Measurements from ENCODE around the gene MORN3.
"Not testable (repeated sequence)": the region's sequence is repeated elsewhere in the genome, so short reads cannot be mapped to it uniquely, and the experiment has no call there.

MORN3 gene

DNA sequence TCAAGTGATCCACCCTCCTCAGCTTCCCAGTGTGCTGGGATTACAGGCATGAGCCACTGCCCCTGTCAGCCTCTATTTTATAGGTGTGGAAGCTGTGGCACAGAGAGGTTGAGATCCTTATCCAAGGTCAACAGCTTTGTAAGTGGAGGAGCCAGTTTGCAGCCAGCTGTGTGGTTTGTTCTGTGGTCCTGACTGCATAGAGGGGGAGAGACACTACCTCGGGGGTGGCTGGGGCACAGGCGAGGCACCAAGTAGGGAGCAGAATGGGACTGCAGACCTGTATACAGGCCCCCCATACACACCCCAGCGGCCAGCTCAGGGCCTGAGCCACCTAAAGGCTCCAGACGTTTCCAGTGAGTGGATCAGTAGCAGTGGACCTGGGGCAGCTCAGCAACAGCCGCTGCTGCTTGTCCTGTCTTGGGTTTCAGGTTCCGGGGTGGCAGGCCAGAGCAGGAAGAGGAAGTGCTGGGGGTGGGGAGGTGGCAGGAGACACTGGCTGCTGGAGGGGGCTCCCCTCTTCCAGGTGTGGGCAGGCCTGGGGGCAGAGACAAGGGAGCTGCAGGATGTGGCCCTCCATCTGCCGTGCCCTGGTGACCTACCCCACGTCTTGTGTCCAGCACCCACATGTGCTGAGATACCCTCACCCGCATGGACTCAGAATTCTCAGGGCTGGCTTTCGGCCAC, 32.1 kb downstream of the MORN3 start:
- Histone ChIP-seq H3K4me3 (ENCODE audit: low read depth, low read length) (no peak overlapping the region), H3K9me3 (no peaks in the 10 kb centered on the region), H3K27me3 (no peaks in the 10 kb centered on the region), H3K4me1 (peaks cover 9% of the 10 kb centered on the region), H3K36me3 (peaks cover 4% of the 10 kb centered on the region; the same call in 1 of the 2 replicates)
- DNase-seq = no peak
- TF ChIP-seq, protein P1, sequence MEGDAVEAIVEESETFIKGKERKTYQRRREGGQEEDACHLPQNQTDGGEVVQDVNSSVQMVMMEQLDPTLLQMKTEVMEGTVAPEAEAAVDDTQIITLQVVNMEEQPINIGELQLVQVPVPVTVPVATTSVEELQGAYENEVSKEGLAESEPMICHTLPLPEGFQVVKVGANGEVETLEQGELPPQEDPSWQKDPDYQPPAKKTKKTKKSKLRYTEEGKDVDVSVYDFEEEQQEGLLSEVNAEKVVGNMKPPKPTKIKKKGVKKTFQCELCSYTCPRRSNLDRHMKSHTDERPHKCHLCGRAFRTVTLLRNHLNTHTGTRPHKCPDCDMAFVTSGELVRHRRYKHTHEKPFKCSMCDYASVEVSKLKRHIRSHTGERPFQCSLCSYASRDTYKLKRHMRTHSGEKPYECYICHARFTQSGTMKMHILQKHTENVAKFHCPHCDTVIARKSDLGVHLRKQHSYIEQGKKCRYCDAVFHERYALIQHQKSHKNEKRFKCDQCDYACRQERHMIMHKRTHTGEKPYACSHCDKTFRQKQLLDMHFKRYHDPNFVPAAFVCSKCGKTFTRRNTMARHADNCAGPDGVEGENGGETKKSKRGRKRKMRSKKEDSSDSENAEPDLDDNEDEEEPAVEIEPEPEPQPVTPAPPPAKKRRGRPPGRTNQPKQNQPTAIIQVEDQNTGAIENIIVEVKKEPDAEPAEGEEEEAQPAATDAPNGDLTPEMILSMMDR (IDR thresholded peaks at IDR 0.05; ENCODE audit: low read depth, low read length) = no peak

DNA sequence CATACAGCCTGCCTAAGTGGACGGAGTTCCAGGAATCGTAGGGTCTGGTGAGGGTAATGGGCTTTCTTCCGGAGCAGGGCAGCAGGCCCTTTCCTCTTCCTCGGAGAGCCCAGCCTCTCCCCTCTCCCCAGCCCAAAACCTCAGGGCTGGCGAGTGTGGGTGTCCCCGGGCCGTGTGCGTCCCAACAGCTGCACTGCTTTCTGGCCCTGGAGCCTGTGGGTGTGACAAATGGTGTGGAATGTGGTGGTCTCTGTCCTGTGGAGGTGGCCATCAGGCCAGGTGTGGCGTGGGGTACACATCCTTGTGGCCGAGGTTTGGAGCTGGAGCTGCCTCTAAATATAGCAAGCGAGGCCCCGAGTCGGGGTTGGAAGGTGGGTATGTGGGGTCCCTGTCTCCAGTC, 34.6 kb downstream of the MORN3 start:
- Histone ChIP-seq H3K4me1 (peaks cover 13% of the 10 kb centered on the region), H3K36me3 (peaks cover 6% of the 10 kb centered on the region), H3K27me3 (no peaks in the 10 kb centered on the region), H3K9me3 (no peaks in the 10 kb centered on the region), H3K4me3 (ENCODE audit: low read depth, low read length) (no peak overlapping the region)
- DNase-seq = no peak
- TF ChIP-seq, protein P1 (IDR thresholded peaks at IDR 0.05; ENCODE audit: low read depth, low read length) = no peak

DNA sequence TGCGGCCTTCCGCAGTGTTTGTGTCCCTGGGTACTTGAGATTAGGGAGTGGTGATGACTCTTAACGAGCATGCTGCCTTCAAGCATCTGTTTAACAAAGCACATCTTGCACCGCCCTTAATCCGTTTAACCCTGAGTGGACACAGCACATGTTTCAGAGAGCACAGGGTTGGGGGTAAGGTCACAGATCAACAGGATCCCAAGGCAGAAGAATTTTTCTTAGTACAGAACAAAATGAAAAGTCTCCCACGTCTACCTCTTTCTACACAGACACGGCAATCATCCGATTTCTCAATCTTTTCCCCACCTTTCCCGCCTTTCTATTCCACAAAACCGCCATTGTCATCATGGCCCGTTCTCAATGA, 35.6 kb downstream of the MORN3 start:
- not testable (repeated sequence) for H3K4me3 ChIP-seq (ENCODE audit: low read depth, low read length); H3K36me3 ChIP-seq; H3K27me3 ChIP-seq; H3K9me3 ChIP-seq; DNase-seq
- peaks cover 13% of the 10 kb centered on the region for H3K4me1 ChIP-seq

DNA sequence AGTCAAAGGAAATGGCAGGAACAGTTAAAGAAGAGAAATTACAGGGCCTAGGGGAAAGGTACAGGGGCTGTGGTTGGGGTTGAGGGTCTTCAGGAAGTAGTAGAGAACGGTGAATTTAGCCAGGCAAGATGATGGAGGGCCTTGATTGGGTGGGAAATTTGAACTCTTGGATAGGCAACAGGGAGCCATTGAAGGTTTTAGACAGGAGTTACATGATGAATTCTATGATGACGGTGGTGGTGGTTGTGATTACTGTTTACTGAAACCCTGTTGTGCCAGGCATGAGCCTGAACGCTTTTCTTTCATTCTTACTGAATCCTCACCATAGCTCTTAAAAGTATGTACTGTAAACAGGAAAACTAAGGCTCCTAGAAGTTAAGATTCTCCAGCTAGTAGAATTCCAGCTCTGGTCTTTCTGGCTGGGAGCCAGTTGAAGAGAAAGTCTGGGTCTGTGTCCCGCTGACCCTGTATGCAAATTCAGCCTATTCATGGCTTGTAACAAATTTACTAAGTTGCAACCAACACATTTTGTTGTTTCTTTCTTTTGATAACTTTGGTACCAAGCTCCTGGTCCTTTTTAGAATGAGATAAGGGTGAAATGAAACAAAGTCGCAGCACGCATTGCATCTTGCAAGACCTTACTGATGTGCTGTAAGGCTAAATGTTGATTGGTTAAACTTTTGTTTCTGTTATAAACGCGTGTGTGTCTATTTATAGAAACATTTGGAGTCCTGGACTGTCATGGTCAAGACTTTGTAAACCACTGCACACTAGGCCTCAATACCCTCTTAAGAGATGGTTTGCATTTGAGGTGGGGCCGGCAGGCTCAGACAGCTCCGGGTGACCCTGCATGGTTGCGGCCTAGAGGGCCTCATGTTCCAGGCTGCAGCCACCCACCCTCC, 37.1 kb downstream of the MORN3 start:
- Histone ChIP-seq H3K4me1 (peaks cover 13% of the 10 kb centered on the region), H3K27me3 (no peaks in the 10 kb centered on the region), H3K4me3 (ENCODE audit: low read depth, low read length) (no peak overlapping the region), H3K9me3 (no peaks in the 10 kb centered on the region), H3K36me3 (peaks cover 6% of the 10 kb centered on the region)
- no peak for DNase-seq
- TF ChIP-seq, protein P1 (IDR thresholded peaks at IDR 0.05; ENCODE audit: low read depth, low read length) = no peak

DNA sequence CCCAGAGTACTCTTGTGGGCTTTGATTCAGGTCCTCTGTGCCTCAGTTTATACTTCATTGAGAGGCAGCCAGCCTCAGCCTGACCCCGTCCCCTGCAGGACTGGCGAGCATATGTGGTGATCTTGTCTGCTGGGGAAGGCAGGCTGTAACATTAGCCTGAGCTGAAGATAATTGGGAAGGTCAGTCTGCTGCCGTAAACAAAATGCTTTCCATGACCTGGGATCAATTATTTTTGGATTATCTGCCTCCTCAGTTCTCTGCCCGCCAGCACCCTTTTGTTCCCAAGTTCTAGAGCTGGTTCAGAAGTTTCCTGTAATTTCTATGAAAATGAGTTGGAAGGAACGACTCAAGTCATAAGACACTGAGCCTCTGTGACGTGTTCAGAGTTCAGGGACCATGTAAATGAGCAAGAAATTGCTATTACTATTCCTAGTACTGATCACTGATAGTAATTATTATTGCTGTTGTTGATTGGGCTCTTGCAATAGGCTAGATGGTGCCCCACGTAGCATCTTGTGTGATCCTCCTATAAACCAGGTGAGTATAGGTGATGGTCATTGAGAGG, 38.6 kb downstream of the MORN3 start:
- no peaks in the 10 kb centered on the region for H3K27me3 ChIP-seq
- DNase-seq = no peak
- peaks cover 15% of the 10 kb centered on the region for H3K4me1 ChIP-seq
- TF ChIP-seq, protein P1 (IDR thresholded peaks at IDR 0.05; ENCODE audit: low read depth, low read length) = no peak
- no peaks in the 10 kb centered on the region for H3K9me3 ChIP-seq
- no peak overlapping the region for H3K4me3 ChIP-seq (ENCODE audit: low read depth, low read length)
- H3K36me3 ChIP-seq = peaks cover 6% of the 10 kb centered on the region

DNA sequence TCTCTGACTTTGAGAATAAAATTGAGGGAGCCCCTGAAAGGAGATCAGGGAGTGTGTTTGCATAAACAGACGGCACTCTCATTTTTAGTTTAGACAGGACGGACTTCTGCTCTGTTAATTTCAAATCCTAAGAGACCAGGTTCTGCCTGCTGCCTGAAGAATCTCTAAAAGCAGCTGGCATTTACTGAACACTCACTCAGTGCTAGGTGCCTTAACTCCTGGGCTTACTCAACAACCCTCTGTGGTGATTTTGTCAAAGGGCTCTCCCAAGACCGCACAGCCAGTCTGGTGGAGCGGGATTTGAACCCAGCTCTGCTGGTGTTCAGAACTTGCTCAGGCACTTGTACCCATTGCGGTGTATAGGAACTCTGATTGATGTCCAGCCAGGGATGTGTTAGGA, 40.9 kb downstream of the MORN3 start:
- TF ChIP-seq, protein P1 (IDR thresholded peaks at IDR 0.05; ENCODE audit: low read depth, low read length) = no peak
- no peak overlapping the region; the same call in 1 of the 2 replicates for H3K4me3 ChIP-seq (ENCODE audit: low read depth, low read length)
- peaks cover 6% of the 10 kb centered on the region for H3K36me3 ChIP-seq
- no peak for DNase-seq
- H3K4me1 ChIP-seq = peaks cover 22% of the 10 kb centered on the region
- no peaks in the 10 kb centered on the region for H3K9me3 ChIP-seq
- H3K27me3 ChIP-seq = no peaks in the 10 kb centered on the region

All from BE2C (cell line).